GM19043 (cell line): ENCODE results near the gene SYNC.
A peak's percentile ranks its signal among the peaks of the same experiment; 100 is the strongest.
"Not testable (repeated sequence)": the region's sequence is repeated elsewhere in the genome, so short reads cannot be mapped to it uniquely, and the experiment has no call there.

Experiments
- ATAC-seq: cut with Tn5 transposase; IDR thresholded peaks from one replicate; pipeline ENCODE4 v1.9.1; 2021; ENCODE audit warnings: low read depth; ENCODE audit not compliant: unreplicated experiment

Gene SYNC

GRCh38 chr1:32695098-32695904 is 7.3 kb downstream of the SYNC start:
- ATAC-seq = no peak

GRCh38 chr1:32693455-32694174 is 9.0 kb downstream of the SYNC start:
- ATAC-seq = no peak

- no peak for ATAC-seq
Measured at GRCh38 chr1:32686387-32686786, 16.2 kb downstream of the SYNC start.

- ATAC-seq = no peak
Measured at GRCh38 chr1:32685498-32685897, 17.1 kb downstream of the SYNC start.

GRCh38 chr1:32684167-32684811 is 18.3 kb downstream of the SYNC start:
- ATAC-seq = no peak

- no peak for ATAC-seq
Measured at GRCh38 chr1:32683397-32683796, 19.2 kb downstream of the SYNC start.

GRCh38 chr1:32681999-32682398 is 20.6 kb downstream of the SYNC start:
- no peak for ATAC-seq

GRCh38 chr1:32681509-32681908 is 21.1 kb downstream of the SYNC start:
- no peak for ATAC-seq

GRCh38 chr1:32680642-32681041 is 21.9 kb downstream of the SYNC start:
- ATAC-seq = no peak

- not testable (repeated sequence) for ATAC-seq
Measured at GRCh38 chr1:32679993-32680392, 22.6 kb downstream of the SYNC start.

- no peak for ATAC-seq
Measured at GRCh38 chr1:32676945-32677344, 25.6 kb downstream of the SYNC start.

- not testable (repeated sequence) for ATAC-seq
Measured at GRCh38 chr1:32668716-32669115, 33.9 kb downstream of the SYNC start.

- no peak for ATAC-seq
Measured at GRCh38 chr1:32666901-32667566, 35.5 kb downstream of the SYNC start.

- ATAC-seq = no peak
Measured at GRCh38 chr1:32665915-32666314, 36.7 kb downstream of the SYNC start.

GRCh38 chr1:32659581-32659980 is 43.0 kb downstream of the SYNC start:
- ATAC-seq = no peak

GRCh38 chr1:32652244-32652962 is 50.2 kb downstream of the SYNC start:
- no peak for ATAC-seq

- no peak for ATAC-seq
Measured at GRCh38 chr1:32651461-32652073, 51.0 kb downstream of the SYNC start.

GRCh38 chr1:32650752-32651460 is 51.7 kb downstream of the SYNC start, which contains the start of gene RBBP4:
Gene RBBP4 (plus strand): TSS chr1:32651208. CDS start chr1:32651307, 99 bp downstream.
- ATAC-seq = peak; percentile 84

GRCh38 chr1:32650248-32650751 is 52.3 kb downstream of the SYNC start, which contains the start of gene ZBTB8OS:
Gene ZBTB8OS (minus strand): TSS chr1:32650550. CDS start chr1:32650529, 21 bp downstream.
- ATAC-seq = peak; percentile 56
